GM15510 (cell line): ENCODE results near the gene DHFR.

Experiments used
- POLR2A ChIP-seq: IDR thresholded peaks from 3 replicates; pipeline ENCODE4 v1.6.1; 2011; ENCODE audit warnings: borderline replicate concordance; ENCODE audit not compliant: insufficient read length; ENCODE audit errors: extremely low read depth

Gene DHFR

GRCh38 chr5:80665057-80665456 is 10.3 kb upstream of the DHFR start:
- no peak for TF ChIP-seq POLR2A

GRCh38 chr5:80662108-80662507 is 7.3 kb upstream of the DHFR start:
- no peak for TF ChIP-seq POLR2A

- no peak for TF ChIP-seq POLR2A
Measured at GRCh38 chr5:80659106-80659505, 4.3 kb upstream of the DHFR start.

- TF ChIP-seq POLR2A: no peak
Measured at GRCh38 chr5:80656425-80656824, 1.6 kb upstream of the DHFR start.

- TF ChIP-seq POLR2A: no peak
Measured at GRCh38 chr5:80655231-80655774, 520 bp upstream of the DHFR start.

- TF ChIP-seq POLR2A: no peak
Measured at GRCh38 chr5:80654054-80654390, 761 bp downstream of the DHFR start.

- TF ChIP-seq POLR2A: no peak
Measured at GRCh38 chr5:80653502-80653901, 1.3 kb downstream of the DHFR start.

- no peak for TF ChIP-seq POLR2A
Measured at GRCh38 chr5:80646926-80647325, 7.9 kb downstream of the DHFR start.

- no peak for TF ChIP-seq POLR2A
Measured at GRCh38 chr5:80644900-80645299, 9.9 kb downstream of the DHFR start.

GRCh38 chr5:80641353-80641752 is 13.4 kb downstream of the DHFR start:
- no peak for TF ChIP-seq POLR2A

- no peak for TF ChIP-seq POLR2A
Measured at GRCh38 chr5:80634193-80634592, 20.6 kb downstream of the DHFR start.

- TF ChIP-seq POLR2A: no peak
Measured at GRCh38 chr5:80632700-80633099, 22.1 kb downstream of the DHFR start.

GRCh38 chr5:80631278-80632259 is 23.2 kb downstream of the DHFR start:
- TF ChIP-seq POLR2A: no peak

- TF ChIP-seq POLR2A: no peak
Measured at GRCh38 chr5:80629281-80629680, 25.5 kb downstream of the DHFR start.

GRCh38 chr5:80625230-80625629 is 29.6 kb downstream of the DHFR start:
- TF ChIP-seq POLR2A: no peak

- no peak for TF ChIP-seq POLR2A
Measured at GRCh38 chr5:80623999-80624398, 30.8 kb downstream of the DHFR start.

GRCh38 chr5:80622756-80623155 is 32.0 kb downstream of the DHFR start:
- TF ChIP-seq POLR2A: no peak

GRCh38 chr5:80620211-80620610 is 34.6 kb downstream of the DHFR start:
- TF ChIP-seq POLR2A: no peak
